Colon (tissue), 2 donors: ENCODE measurements around the gene RNF180.
"Not testable (repeated sequence)": the region's sequence is repeated elsewhere in the genome, so short reads cannot be mapped to it uniquely, and the experiment has no call there.

Source experiments
- FAIRE-seq: peaks from 2 replicates; lab custom pipeline; 2012; peaks lifted over from hg19 to GRCh38; lab: Jason Lieb, UNC
- donor health status: control.
- donor health status: control.

Gene RNF180

GRCh38 chr5:64397552-64397951 lies 231.9 kb downstream of the RNF180 start:
- no peak for FAIRE-seq

DNA sequence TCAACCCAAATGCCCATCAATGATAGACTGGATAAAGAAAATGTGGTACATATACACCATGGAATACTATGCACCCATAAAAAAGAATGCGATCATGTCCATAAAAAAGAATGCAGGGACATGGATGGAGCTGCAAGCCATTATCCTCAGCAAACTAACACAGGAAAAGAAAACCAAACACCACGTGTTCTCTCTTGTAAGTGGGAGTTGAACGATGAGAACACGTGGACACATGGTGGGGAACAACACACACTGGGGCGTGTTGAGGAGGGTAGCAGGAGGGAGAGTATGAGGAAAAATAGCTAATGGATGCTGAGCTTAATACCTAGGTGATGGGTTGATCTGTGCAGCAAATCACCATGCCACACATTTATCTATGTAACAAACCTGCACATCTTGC lies 233.1 kb downstream of the RNF180 start:
- not testable (repeated sequence) for FAIRE-seq

DNA sequence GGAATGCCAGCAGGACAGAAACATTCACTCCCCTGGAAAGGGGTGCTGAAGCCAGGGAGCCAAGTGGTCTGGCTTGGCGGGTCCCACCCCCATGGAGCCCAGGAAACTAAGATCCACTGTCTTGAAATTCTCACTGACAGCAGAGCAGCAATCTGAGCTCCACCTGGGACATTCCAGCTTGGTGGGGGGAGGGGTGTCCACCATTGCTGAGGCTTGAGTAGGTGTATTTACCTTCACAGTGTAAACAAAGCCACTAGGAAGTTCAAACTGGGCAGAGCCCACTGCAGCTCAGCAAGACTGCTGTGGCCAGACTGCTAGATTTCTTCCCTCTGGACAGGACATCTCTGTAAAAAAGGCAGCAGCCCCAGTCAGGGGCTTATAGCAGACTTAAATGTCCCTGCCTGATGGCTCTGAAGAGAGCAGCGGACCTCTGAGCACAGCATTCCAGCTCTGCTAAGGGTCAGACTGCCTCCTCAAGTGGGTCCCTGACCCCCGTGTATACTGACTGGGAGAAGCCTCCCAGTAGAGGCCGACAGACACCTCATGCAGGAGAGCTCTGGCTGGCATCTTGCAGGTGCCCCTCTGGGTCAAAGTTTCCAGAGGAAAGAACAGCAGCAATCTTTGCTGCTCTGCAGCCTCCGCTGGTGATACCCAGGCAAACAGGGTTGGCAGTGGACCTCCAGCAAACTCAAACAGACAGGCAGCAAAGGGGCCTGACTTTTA lies 241.6 kb downstream of the RNF180 start:
- FAIRE-seq = not testable (repeated sequence)

DNA sequence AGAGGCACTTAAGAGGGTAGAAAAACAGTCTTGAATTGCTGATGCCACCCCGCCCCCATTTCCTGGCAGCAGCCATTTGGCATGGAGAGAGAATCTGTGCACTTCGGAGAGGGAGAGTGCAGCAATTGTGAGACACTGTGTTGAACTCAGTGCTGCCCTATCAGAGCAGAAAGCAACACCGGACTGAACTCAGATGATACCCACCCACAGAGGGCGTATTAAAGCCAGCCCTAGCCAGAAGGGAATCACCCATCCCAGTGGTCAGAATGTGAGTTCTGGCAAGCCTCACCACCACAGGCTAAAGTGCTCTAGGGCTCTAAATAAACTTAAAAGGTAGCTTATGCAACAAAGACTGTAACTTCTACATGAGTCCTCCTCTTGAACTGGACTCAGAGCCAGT lies 251.7 kb downstream of the RNF180 start:
- FAIRE-seq = no peak

DNA sequence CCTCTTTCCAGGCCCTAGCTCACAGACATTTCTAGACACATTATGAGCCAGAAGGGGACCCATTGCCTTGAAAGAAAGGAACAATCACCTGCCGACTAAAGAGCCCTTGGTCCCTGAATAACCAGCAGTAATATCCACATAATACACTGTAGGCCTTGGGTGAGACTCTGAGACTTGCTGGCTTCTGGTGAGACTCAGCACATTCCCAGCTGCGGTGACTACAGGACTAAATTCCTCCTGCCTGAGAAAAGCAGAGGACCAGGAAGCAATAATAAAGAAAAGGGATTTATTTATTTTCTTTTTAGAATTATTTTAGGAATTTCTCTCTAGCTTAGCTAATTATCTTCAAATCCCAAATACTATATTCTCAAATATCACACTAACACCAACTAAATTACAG lies 252.4 kb downstream of the RNF180 start:
- no peak for FAIRE-seq
